Measurements from ENCODE around the gene WFS1.

Gene WFS1

DNA sequence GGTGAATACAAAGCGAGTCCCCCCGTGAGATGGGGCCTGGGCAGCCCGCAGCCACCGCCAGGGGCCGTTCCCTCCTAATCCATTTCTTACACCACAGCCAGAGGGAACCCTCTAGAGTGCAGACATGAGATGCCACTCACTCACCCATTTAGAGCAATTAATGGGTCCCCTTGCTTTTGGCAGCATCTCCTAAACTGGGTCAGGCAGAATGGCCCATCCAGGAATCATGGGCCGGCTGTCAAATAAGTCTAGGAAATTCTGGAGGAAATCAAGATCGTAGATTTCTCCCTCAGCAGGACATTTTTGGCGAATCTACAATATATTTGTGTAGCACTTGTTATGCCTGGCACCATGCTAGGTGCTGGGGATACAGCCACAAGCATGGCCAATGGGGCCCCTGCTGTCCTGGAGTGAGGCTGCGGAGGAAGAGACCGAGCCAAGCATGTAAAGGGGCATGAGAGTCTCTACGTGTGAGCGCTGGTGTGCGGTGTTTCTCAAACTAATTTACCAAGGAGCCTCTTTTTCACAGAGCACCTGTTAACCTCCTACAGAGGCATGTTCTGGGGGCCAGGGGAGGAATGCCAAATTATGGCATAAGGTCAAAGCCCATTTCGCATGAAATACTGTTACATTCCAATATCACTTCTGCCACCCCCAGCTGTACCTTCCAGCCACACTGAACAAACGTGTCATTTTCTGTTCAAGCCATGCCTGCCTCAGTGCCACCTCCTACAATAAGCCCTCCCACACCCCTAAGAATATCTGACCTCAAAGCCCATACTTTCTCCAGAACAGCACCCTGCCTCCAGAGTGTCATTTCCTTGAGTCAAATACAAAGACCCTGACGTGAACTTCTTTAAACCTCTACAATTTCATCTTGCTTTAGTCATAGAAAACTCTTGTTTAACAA lies 41.2 kb upstream of the WFS1 start:
- no peak for TF ChIP-seq RAD21 (IDR thresholded peaks at IDR 0.05; ENCODE audit: low read depth)
- TF ChIP-seq TAF1 (IDR thresholded peaks at IDR 0.05; ENCODE audit: low read depth): no peak
- no peak for TF ChIP-seq CREB1 (IDR thresholded peaks at IDR 0.05; ENCODE audit: low read depth)
- TF ChIP-seq TCF12 (IDR thresholded peaks at IDR 0.05; ENCODE audit: low read depth): no peak
- TF ChIP-seq, protein P1, sequence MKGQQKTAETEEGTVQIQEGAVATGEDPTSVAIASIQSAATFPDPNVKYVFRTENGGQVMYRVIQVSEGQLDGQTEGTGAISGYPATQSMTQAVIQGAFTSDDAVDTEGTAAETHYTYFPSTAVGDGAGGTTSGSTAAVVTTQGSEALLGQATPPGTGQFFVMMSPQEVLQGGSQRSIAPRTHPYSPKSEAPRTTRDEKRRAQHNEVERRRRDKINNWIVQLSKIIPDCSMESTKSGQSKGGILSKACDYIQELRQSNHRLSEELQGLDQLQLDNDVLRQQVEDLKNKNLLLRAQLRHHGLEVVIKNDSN (IDR thresholded peaks at IDR 0.05): no peak
- TF ChIP-seq YY1 (IDR thresholded peaks at IDR 0.05; ENCODE audit: low read depth): no peak
- TF ChIP-seq EGR1 (IDR thresholded peaks at IDR 0.05): no peak
- no peak for TF ChIP-seq ZBTB7A (IDR thresholded peaks at IDR 0.05; ENCODE audit: low read depth)
- no peak for TF ChIP-seq NFIC (IDR thresholded peaks at IDR 0.05)
- TF ChIP-seq, protein P2, sequence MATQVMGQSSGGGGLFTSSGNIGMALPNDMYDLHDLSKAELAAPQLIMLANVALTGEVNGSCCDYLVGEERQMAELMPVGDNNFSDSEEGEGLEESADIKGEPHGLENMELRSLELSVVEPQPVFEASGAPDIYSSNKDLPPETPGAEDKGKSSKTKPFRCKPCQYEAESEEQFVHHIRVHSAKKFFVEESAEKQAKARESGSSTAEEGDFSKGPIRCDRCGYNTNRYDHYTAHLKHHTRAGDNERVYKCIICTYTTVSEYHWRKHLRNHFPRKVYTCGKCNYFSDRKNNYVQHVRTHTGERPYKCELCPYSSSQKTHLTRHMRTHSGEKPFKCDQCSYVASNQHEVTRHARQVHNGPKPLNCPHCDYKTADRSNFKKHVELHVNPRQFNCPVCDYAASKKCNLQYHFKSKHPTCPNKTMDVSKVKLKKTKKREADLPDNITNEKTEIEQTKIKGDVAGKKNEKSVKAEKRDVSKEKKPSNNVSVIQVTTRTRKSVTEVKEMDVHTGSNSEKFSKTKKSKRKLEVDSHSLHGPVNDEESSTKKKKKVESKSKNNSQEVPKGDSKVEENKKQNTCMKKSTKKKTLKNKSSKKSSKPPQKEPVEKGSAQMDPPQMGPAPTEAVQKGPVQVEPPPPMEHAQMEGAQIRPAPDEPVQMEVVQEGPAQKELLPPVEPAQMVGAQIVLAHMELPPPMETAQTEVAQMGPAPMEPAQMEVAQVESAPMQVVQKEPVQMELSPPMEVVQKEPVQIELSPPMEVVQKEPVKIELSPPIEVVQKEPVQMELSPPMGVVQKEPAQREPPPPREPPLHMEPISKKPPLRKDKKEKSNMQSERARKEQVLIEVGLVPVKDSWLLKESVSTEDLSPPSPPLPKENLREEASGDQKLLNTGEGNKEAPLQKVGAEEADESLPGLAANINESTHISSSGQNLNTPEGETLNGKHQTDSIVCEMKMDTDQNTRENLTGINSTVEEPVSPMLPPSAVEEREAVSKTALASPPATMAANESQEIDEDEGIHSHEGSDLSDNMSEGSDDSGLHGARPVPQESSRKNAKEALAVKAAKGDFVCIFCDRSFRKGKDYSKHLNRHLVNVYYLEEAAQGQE (IDR thresholded peaks at IDR 0.05; ENCODE audit: low read depth): no peak
- no peak for TF ChIP-seq EP300 (IDR thresholded peaks at IDR 0.05; ENCODE audit: borderline replicate concordance)
- TF ChIP-seq TEAD4 (IDR thresholded peaks at IDR 0.05): no peak
- TF ChIP-seq MAX (IDR thresholded peaks at IDR 0.05): no peak

GRCh38 chr4:6229095-6229494 lies 40.6 kb upstream of the WFS1 start:
- TF ChIP-seq CEBPB (IDR thresholded peaks at IDR 0.05) (no peak), TCF12 (IDR thresholded peaks at IDR 0.05; ENCODE audit: low read depth) (no peak), NFIC (IDR thresholded peaks at IDR 0.05) (no peak), ZBTB7A (IDR thresholded peaks at IDR 0.05; ENCODE audit: low read depth) (no peak), EGR1 (IDR thresholded peaks at IDR 0.05) (no peak), FOXM1 (IDR thresholded peaks at IDR 0.05; ENCODE audit: borderline replicate concordance, low read depth) (no peak), YY1 (IDR thresholded peaks at IDR 0.05; ENCODE audit: low read depth) (no peak), RAD21 (IDR thresholded peaks at IDR 0.05; ENCODE audit: low read depth) (no peak), CREB1 (IDR thresholded peaks at IDR 0.05; ENCODE audit: low read depth) (no peak), TAF1 (IDR thresholded peaks at IDR 0.05; ENCODE audit: low read depth) (no peak), MAX (IDR thresholded peaks at IDR 0.05) (no peak), EP300 (IDR thresholded peaks at IDR 0.05; ENCODE audit: borderline replicate concordance) (no peak), TEAD4 (IDR thresholded peaks at IDR 0.05) (no peak)
- TF ChIP-seq, protein P2 (IDR thresholded peaks at IDR 0.05; ENCODE audit: low read depth): no peak
- TF ChIP-seq, protein P1 (IDR thresholded peaks at IDR 0.05): no peak

GRCh38 chr4:6229671-6230501 lies 39.8 kb upstream of the WFS1 start:
- TF ChIP-seq RAD21 (IDR thresholded peaks at IDR 0.05; ENCODE audit: low read depth) (no peak), TCF12 (IDR thresholded peaks at IDR 0.05; ENCODE audit: low read depth) (no peak), TEAD4 (IDR thresholded peaks at IDR 0.05) (no peak), MAX (IDR thresholded peaks at IDR 0.05) (no peak), FOXM1 (IDR thresholded peaks at IDR 0.05; ENCODE audit: borderline replicate concordance, low read depth) (no peak), NFIC (IDR thresholded peaks at IDR 0.05) (no peak), TAF1 (IDR thresholded peaks at IDR 0.05; ENCODE audit: low read depth) (no peak), EGR1 (IDR thresholded peaks at IDR 0.05) (no peak)
- TF ChIP-seq, protein P1 (IDR thresholded peaks at IDR 0.05): no peak
- TF ChIP-seq, protein P2 (IDR thresholded peaks at IDR 0.05; ENCODE audit: low read depth): no peak
